ENCODE measurements around the gene PDE4A.

The PDE4A gene

GRCh38 chr19:10516671-10517286 is 96.4 kb downstream of the PDE4A start:
- DNase-seq: no peak

GRCh38 chr19:10517361-10517759 is 97.0 kb downstream of the PDE4A start, which contains the start of gene S1PR5:
S1PR5 (minus strand) TSS chr19:10517447; CDS start chr19:10515011, 2,436 bp downstream.
- no peak for DNase-seq

GRCh38 chr19:10517760-10518443 is 97.6 kb downstream of the PDE4A start:
- no peak for DNase-seq

GRCh38 chr19:10518444-10519361 is 98.4 kb downstream of the PDE4A start:
- no peak for DNase-seq

Measured in suppressor macrophage treated with lipopolysaccharide for 4 hours (primary cell).